WERI-Rb-1 (cell line): Measurements from ENCODE around the gene ZNF428.

Source experiments
- DNase-seq: peaks from one replicate; pipeline ENCODE4 v3.0.0-alpha.2; 2020
- H3K27ac ChIP-seq: fragments of 250-450 bp; sonication (Bioruptor Pico); 2 replicates; pipeline ENCODE4 v1.5.1; 2020; ENCODE audit warnings: mild to moderate bottlenecking, moderate library complexity
- H3K27me3 ChIP-seq: fragments of 250-450 bp; sonication (Bioruptor Pico); 2 replicates; pipeline ENCODE4 v1.5.1; 2021; ENCODE audit warnings: mild to moderate bottlenecking, low read depth, moderate library complexity; ENCODE audit not compliant: insufficient read depth, severe bottlenecking
- H3K36me3 ChIP-seq: fragments of 250-450 bp; sonication (Bioruptor Pico); 2 replicates; pipeline ENCODE4 v1.5.1; 2020; ENCODE audit warnings: mild to moderate bottlenecking, moderate library complexity
- H3K4me3 ChIP-seq: 2 replicates; pipeline ENCODE4 v1.5.1; 2011; ENCODE audit warnings: low read depth, mild to moderate bottlenecking, control low read depth, low read length
- H3K9me3 ChIP-seq: fragments of 250-450 bp; sonication (Bioruptor Pico); 2 replicates; pipeline ENCODE4 v1.5.1; 2021; ENCODE audit warnings: mild to moderate bottlenecking, moderate library complexity; ENCODE audit not compliant: severe bottlenecking
- TF ChIP-seq, protein P1 (sequence below): IDR thresholded peaks from 2 replicates; pipeline ENCODE4 v1.5.1; 2011; ENCODE audit warnings: low read depth, mild to moderate bottlenecking, control low read depth, inconsistent platforms, low read length

ZNF428 gene

DNA sequence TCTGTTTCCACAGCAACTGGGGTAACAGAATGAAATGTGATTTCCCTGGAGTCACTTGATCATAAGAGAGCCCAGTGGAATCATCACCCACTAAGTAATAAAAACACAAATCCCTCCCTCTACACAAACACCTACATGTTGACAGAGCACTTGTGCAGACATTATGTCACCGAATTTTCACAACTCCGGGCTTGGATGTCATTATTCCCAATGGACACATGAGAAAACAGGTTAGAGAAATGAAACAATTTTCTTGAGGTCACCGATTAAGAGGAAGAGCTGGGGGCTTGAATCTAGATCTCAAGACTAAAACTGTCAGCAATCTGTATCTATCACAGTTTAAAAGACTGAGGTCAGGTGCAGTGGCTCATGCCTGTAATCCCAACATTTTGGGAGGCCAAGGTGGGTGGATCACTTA, 47.2 kb downstream of the ZNF428 start:
- TF ChIP-seq, protein P1, sequence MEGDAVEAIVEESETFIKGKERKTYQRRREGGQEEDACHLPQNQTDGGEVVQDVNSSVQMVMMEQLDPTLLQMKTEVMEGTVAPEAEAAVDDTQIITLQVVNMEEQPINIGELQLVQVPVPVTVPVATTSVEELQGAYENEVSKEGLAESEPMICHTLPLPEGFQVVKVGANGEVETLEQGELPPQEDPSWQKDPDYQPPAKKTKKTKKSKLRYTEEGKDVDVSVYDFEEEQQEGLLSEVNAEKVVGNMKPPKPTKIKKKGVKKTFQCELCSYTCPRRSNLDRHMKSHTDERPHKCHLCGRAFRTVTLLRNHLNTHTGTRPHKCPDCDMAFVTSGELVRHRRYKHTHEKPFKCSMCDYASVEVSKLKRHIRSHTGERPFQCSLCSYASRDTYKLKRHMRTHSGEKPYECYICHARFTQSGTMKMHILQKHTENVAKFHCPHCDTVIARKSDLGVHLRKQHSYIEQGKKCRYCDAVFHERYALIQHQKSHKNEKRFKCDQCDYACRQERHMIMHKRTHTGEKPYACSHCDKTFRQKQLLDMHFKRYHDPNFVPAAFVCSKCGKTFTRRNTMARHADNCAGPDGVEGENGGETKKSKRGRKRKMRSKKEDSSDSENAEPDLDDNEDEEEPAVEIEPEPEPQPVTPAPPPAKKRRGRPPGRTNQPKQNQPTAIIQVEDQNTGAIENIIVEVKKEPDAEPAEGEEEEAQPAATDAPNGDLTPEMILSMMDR = no peak
- peaks cover 40% of the 10 kb centered on the region for H3K36me3 ChIP-seq
- no peak overlapping the region for H3K27ac ChIP-seq
- H3K4me3 ChIP-seq = no peak overlapping the region
- DNase-seq = no peak
- H3K9me3 ChIP-seq = no peaks in the 10 kb centered on the region
- no peaks in the 10 kb centered on the region for H3K27me3 ChIP-seq

- peaks cover 40% of the 10 kb centered on the region for H3K36me3 ChIP-seq
- TF ChIP-seq, protein P1 = no peak
- no peaks in the 10 kb centered on the region for H3K27me3 ChIP-seq
- H3K27ac ChIP-seq = no peak overlapping the region
- DNase-seq = no peak
- H3K4me3 ChIP-seq = no peak overlapping the region
- H3K9me3 ChIP-seq = no peaks in the 10 kb centered on the region
These were observed 49.1 kb downstream of the ZNF428 start for GRCh38 chr19:43570174-43570791.

GRCh38 chr19:43569657-43570056, 49.8 kb downstream of the ZNF428 start:
- H3K27me3 ChIP-seq = no peaks in the 10 kb centered on the region
- TF ChIP-seq, protein P1 = no peak
- peaks cover 44% of the 10 kb centered on the region for H3K36me3 ChIP-seq
- no peak for DNase-seq
- no peak overlapping the region for H3K27ac ChIP-seq
- no peaks in the 10 kb centered on the region for H3K9me3 ChIP-seq
- H3K4me3 ChIP-seq = no peak overlapping the region

GRCh38 chr19:43564800-43565199, 54.6 kb downstream of the ZNF428 start:
- no peak for DNase-seq
- H3K4me3 ChIP-seq = no peak overlapping the region
- H3K9me3 ChIP-seq = no peaks in the 10 kb centered on the region
- no peak overlapping the region for H3K27ac ChIP-seq
- no peaks in the 10 kb centered on the region for H3K27me3 ChIP-seq
- TF ChIP-seq, protein P1 = no peak
- H3K36me3 ChIP-seq = peaks cover 39% of the 10 kb centered on the region

DNA sequence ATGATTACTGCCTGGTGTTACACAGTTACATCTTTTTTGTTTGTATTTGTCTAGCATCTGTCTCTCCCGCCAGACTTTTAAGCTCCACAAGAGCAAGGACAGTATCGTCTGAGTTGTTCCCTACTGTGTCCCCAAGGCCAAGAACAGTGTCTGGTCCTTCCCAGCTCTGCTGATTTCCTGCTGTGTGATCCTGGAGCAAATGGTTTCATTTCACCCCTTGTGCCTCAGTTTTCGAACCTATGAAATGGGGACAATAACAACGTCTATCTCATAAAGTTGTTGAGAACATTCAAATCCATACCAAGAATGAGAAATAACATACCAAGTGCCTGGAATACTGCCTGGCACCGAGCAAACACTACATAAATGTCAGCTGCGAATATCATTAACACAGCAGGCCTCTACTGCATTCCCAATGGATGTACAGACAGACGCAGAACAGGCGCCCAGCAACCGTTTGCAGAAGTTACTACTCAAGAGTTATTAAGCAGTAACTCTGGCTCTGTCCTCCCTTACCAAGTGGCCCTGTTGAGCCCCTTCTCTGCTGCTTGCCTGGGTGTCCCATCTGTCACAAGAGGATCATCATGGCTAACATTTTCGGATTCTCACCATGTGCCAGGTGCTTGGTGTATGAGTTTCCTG, 55.5 kb downstream of the ZNF428 start:
- no peak overlapping the region for H3K4me3 ChIP-seq
- H3K9me3 ChIP-seq = no peaks in the 10 kb centered on the region
- no peak overlapping the region for H3K27ac ChIP-seq
- H3K27me3 ChIP-seq = no peaks in the 10 kb centered on the region
- peaks cover 40% of the 10 kb centered on the region for H3K36me3 ChIP-seq
- TF ChIP-seq, protein P1 = no peak
- DNase-seq = no peak
